HepG2 (cell line): ENCODE results near the gene SEMA3F. TPM values are rescaled to one million over a fixed set of nuclear protein-coding genes. Genes with fewer than 3 reads are reported as not detected.

Experiments
- BORCS8-MEF2B ChIP-seq: sonication (generic); formaldehyde crosslinking; IDR thresholded peaks from 2 replicates; pipeline ENCODE4 v1.8.0; 2022; ENCODE audit warnings: mild to moderate bottlenecking, missing genetic modification reagents
- BRD4 ChIP-seq: sonication (generic); formaldehyde crosslinking; IDR thresholded peaks from 2 replicates; pipeline ENCODE4 v1.4.0; 2020; ENCODE audit warnings: missing genetic modification reagents
- CCDC6 ChIP-seq: sonication (generic); formaldehyde crosslinking; IDR thresholded peaks from 2 replicates; pipeline ENCODE4 v1.8.1; 2022; ENCODE audit warnings: mild to moderate bottlenecking, missing genetic modification reagents, moderate library complexity
- ELF1 ChIP-seq: sonication (generic); formaldehyde crosslinking; IDR thresholded peaks from 2 replicates; pipeline ENCODE4 v1.4.0; 2020; ENCODE audit warnings: missing genetic modification reagents
- KDM5A ChIP-seq: fragments of 200-600 bp; sonication (generic); IDR thresholded peaks from 2 replicates; pipeline ENCODE4 v1.7.0; 2018; ENCODE audit warnings: antibody characterized with exemption, mild to moderate bottlenecking, low read length, borderline replicate concordance
- MATR3 ChIP-seq: sonication (generic); formaldehyde crosslinking; IDR thresholded peaks from 2 replicates; pipeline ENCODE4 v1.4.0; 2020; ENCODE audit warnings: missing genetic modification reagents
- MED8 ChIP-seq: sonication (generic); formaldehyde crosslinking; IDR thresholded peaks from 2 replicates; pipeline ENCODE4 v1.8.1; 2023; ENCODE audit warnings: mild to moderate bottlenecking, missing genetic modification reagents; ENCODE audit not compliant: insufficient replicate concordance
- SATB2 ChIP-seq: sonication (generic); formaldehyde crosslinking; IDR thresholded peaks from 2 replicates; pipeline ENCODE4 v1.5.0; 2020; ENCODE audit warnings: missing genetic modification reagents
- SNAPC2 ChIP-seq: sonication (generic); formaldehyde crosslinking; IDR thresholded peaks from 2 replicates; pipeline ENCODE4 v1.8.1; 2022; ENCODE audit warnings: mild to moderate bottlenecking, missing genetic modification reagents
- WIZ ChIP-seq: sonication (generic); formaldehyde crosslinking; IDR thresholded peaks from 2 replicates; pipeline ENCODE4 v1.5.1; 2020; ENCODE audit warnings: mild to moderate bottlenecking, missing genetic modification reagents
- ZBTB10 ChIP-seq: sonication (generic); formaldehyde crosslinking; IDR thresholded peaks from 2 replicates; pipeline ENCODE4 v1.4.0; 2020; ENCODE audit warnings: missing genetic modification reagents, borderline replicate concordance
- ZFP36L1 ChIP-seq: sonication (generic); formaldehyde crosslinking; IDR thresholded peaks from 2 replicates; pipeline ENCODE4 v1.8.0; 2022; ENCODE audit warnings: mild to moderate bottlenecking, missing genetic modification reagents, moderate library complexity
- ZFX ChIP-seq: sonication (generic); formaldehyde crosslinking; IDR thresholded peaks from 2 replicates; pipeline ENCODE4 v1.4.0; 2020; ENCODE audit warnings: mild to moderate bottlenecking, low read depth, missing genetic modification reagents, moderate library complexity
- ZNF318 ChIP-seq: sonication (generic); formaldehyde crosslinking; IDR thresholded peaks from 2 replicates; pipeline ENCODE4 v1.4.0; 2020; ENCODE audit warnings: mild to moderate bottlenecking, missing genetic modification reagents
- ZNF674 ChIP-seq: sonication (generic); formaldehyde crosslinking; IDR thresholded peaks from 2 replicates; pipeline ENCODE4 v1.5.0; 2020; ENCODE audit warnings: low read depth, mild to moderate bottlenecking, missing genetic modification reagents
- ZNF800 ChIP-seq: sonication (generic); formaldehyde crosslinking; IDR thresholded peaks from 2 replicates; pipeline ENCODE4 v1.4.0; 2020; ENCODE audit warnings: missing genetic modification reagents
- polyA plus RNA-seq, 8 experiments: library from polyadenylated mRNA; depleted of rRNA in 3 of 8; stranded (reverse) in 7 of 8; unstranded in 1 of 8; fragments of >200 nt; fragmentation: Illumina TruSeq in 4 of 8; extraction: Trizol in 4 of 8; gene quantifications; 2 replicates each; pipeline versions ENCODE4 v1.2.1 to v1.2.3, GENCODE V29; 2011 to 2016; ENCODE audit warnings: low read depth in 4 of 8, missing spikeins in 1 of 8, mixed read lengths in 1 of 8; ENCODE audit not compliant: insufficient read depth in 1 of 8
- total RNA-seq, 5 experiments: library from RNA; depleted of rRNA; stranded (reverse); fragments of >200 nt; fragmentation: Illumina TruSeq; extraction: Trizol; gene quantifications; 2 replicates each; pipeline ENCODE4 v1.2.3, GENCODE V29; 2016; ENCODE audit warnings: low read depth in 1 of 5

Gene SEMA3F
- total and polyA plus RNA-seq, 2 of the 13 experiments (the other 11 are each of a cell fraction or from before 2014, with no cell fraction given) = 7.6 to 17.2 TPM

- TF ChIP-seq ZNF318 (no peak), ZBTB10 (CRISPR knock-in tag) (peak; percentile 73; the same call in 1 of the 2 replicates), CCDC6 (CRISPR knock-in tag) (no peak), ZNF800 (CRISPR knock-in tag) (0 out of 2 replicates have a peak, but pooled peaks have one; percentile 35), MATR3 (CRISPR knock-in tag) (no peak), ZNF674 (CRISPR knock-in tag) (no peak), SATB2 (CRISPR knock-in tag) (no peak), SNAPC2 (CRISPR knock-in tag) (0 out of 2 replicates have a peak, but pooled peaks have one; percentile 77), WIZ (CRISPR knock-in tag) (no peak), MED8 (CRISPR knock-in tag) (no peak), BRD4 (CRISPR knock-in tag) (0 out of 2 replicates have a peak, but pooled peaks have one; percentile 55), BORCS8-MEF2B (CRISPR knock-in tag) (peak; percentile 69), ZFP36L1 (CRISPR knock-in tag) (peak; percentile 70; the same call in 1 of the 2 replicates), ZFX (peak; percentile 62), ELF1 (no peak; the same call in 1 of the 2 replicates), KDM5A (no peak)
Measured at GRCh38 chr3:50210510-50211367, 55.6 kb downstream of the SEMA3F start (continued).
